ENCODE results near the gene MACROD2.

The MACROD2 gene

DNA sequence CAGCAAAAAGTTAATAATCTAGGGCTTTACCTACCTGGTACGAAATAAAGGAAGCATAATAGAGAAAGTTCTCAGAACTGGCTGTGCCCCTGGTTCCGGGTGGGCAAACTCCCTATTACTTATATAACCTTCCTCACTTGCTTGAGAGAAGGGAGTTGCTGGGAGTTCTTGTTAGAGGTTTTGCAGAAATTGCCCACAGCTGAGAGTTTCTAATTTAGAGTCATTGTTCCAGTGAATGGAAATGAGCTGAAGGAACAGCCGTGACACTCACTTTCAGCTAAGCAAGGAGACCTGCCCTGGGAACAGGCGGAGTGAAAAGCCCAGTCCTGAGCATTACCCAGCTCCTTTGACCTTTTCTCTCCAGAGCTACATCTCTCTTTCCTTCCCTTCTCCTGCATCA lies 936.7 kb downstream of the MACROD2 start:
- no peak for DNase-seq

GRCh38 chr20:14935285-14935684 lies 940.0 kb downstream of the MACROD2 start:
- no peak for DNase-seq

DNA sequence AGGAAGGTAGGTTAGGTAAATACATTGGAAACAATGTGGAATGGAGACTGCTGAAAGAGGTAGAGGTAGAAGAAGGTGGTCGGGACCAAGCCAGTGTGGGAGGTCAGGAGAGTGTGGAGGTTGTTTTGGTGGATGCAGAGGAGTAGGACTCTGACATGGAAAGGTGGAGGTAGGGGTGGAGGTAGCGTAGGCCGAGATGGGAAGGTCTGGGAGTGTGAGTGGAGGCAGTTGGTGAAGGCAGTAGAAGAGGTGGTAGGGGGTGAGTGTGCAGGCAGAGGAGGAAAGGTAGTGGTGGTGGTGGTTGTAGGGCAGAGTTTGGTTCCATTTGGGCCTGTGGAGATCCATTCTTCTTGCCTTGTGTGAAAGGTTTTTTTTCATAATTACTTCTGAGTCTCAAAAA lies 941.7 kb downstream of the MACROD2 start:
- DNase-seq: no peak

DNA sequence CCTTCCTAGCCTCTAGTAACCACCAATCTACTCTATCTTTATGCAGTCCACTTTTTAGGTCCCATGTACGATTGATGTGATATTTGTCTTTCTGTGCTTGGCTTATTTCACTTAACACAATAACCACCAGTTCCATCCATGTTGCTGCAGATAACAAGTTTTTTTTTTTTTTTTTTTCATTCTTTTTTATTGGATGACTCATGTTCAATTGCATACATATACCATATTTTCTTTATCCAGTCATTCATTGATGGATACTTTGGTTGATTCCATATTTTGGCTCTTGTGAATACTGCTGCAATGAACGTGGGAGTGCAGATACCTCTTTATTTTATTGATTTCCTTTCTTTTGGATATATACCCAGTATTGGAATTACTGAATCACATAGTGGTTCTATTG lies 942.5 kb downstream of the MACROD2 start:
- no peak for DNase-seq

- DNase-seq: no peak
These were observed 952.2 kb downstream of the MACROD2 start for GRCh38 chr20:14947536-14947935.

DNA sequence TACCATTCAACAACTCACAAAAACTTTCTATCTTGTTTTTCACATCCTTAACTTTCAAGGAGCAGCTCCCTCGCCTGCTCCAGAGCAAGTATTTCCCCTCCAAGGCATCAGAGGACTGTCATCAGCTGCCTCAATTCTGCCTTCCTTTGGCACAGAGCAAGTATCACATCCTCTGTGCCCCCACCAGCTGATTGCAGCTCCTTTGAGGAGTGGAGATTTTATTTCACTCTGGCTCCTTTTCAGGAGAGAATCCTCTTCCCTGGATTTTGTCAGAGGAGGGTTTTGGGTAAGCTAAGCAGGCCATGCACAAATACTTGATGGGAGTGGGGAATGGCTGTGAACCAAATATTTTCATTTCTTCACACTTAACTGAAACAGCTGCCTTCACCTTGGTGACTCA lies 952.6 kb downstream of the MACROD2 start:
- DNase-seq: no peak

DNA sequence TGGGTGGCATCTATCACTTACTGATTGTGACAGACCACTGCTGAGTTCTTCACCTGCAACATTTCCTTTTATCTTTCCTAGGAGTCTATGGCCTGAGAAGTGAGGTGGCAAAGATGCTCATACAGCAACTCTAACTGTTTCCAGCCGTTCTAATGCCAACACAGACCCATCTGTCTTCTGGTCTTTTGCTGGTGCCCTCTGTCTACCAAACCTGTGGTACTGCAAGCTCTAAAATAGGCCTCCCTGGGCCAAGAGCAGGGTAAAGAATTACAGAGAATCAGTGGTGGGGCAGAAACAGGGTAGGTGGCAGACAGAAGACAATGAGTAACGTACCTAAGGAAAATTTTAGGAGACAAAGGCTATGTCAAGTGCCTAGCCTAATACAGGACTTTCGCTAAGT lies 953.1 kb downstream of the MACROD2 start:
- no peak for DNase-seq

DNA sequence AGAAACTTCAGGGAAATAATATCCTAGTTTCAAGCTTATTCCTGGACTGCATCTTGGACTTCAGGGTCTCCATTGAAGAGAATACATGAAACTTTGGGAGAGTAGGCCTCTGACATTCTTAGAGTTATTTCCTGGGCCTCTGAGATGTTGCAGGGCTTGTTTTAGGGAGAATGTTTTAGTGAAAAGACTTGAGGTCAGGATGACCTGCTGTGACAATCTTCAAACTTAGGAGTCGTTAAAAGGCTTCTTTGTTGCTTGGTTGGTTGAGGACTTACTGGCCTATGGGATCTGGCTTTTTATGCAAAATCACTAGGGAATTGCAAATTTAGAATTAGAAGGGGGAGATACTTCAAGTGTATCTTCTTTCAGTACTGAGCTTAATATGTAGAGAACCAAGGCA lies 955.3 kb downstream of the MACROD2 start:
- DNase-seq: no peak

DNA sequence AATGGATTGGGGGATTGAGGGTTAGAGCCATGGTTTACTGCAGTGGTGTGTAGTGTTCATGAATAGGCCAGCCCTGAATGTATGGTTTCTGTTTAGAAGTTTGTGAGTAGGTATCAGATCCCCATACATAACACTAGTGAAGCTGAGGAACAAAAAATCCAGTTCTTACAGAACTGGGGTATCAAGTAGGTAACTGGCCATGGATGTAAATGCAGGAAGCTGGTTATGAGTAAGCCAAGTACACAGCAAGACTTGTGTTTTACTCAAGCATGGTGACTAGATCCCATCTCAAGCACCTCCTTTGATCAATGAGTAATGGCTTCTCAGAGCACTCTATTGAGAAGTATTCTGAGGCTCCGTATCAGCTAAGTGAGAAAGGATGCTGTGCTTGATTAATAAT lies 955.8 kb downstream of the MACROD2 start:
- DNase-seq: no peak

GRCh38 chr20:14951707-14952418 lies 956.5 kb downstream of the MACROD2 start:
- no peak for DNase-seq

DNA sequence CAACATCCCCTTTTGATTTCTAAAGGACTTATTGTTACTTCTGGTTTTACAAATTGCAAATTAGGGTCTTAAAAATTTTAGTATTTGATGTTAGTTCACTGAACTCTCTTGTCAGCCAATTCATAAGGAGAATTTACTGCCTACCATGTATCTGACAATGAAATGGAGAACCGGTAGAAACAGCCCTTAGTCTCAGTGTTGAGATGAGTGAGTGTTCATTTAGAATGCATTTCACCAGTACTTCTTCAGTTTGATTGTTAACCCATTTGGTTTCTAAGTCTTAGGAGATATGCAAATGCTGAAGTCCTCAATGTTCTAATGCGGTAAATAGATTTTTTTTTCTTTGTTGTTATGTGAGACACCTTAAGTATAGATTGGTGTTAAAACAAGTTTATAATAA lies 958.4 kb downstream of the MACROD2 start:
- DNase-seq: no peak

GRCh38 chr20:14955399-14955798 lies 960.1 kb downstream of the MACROD2 start:
- no peak for DNase-seq

DNA sequence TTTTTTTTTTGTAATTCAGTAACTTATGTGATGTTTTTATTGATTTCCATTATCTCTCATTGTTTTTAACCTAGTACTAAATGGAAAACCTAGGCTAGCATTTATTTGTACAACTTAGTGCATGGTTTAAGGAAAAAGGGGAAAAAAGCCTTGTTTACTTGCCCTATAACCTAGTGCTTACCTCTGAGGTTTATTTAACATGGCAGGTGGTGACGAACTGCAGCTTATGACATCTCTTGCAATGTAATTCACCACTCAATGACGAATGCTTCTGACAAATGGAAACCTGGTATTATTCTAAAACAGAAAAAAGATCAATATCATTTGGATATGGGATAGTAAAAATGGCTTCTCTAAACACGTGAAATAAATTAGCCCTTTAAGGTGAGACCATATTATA lies 960.7 kb downstream of the MACROD2 start:
- no peak for DNase-seq

DNA sequence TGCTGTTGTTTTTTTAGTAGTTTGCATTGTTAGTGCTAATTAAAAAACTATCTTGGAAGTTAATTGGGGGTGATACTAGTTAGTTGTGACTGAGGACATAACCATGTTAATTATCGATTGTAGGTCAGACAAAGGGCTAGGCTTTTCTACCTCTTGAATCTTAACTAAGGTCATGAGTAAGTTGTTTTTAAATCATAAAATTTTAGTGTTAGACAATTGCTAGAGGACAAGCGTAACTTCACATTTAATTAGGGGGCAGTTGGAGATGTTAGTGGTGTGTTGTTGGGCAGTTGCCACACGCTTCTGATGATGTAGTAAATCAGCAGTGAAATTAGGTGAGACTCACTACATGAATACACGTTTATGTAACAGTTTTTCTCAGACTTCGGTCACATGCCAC lies 961.2 kb downstream of the MACROD2 start:
- no peak for DNase-seq

GRCh38 chr20:14957402-14957801 lies 962.1 kb downstream of the MACROD2 start:
- no peak for DNase-seq

DNA sequence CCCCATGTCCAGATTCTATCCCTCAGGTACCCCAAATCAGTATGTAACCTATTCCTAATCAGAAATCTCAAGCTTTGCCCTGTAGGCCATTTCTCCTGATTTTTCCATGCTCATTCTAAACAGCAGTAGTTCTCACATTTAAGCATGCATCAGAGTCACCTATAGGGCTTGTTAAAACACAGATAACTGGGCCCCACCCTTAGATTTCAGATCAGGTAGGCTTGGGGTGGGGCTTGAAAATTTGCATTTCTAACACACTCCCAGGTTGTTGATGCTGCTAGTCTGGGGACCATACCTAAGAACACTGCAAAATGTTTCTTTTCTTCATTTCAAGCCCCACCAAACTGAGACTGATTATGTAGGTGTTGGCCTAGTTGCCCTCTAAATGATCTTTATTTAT lies 963.3 kb downstream of the MACROD2 start:
- DNase-seq: no peak

- no peak for DNase-seq
These were observed 964.5 kb downstream of the MACROD2 start for GRCh38 chr20:14959506-14960475.

GRCh38 chr20:14960831-14961230 lies 965.5 kb downstream of the MACROD2 start:
- no peak for DNase-seq

GRCh38 chr20:14963262-14963663 lies 967.9 kb downstream of the MACROD2 start:
- DNase-seq: no peak

- no peak for DNase-seq
These were observed 970.9 kb downstream of the MACROD2 start for GRCh38 chr20:14966203-14966602.

DNA sequence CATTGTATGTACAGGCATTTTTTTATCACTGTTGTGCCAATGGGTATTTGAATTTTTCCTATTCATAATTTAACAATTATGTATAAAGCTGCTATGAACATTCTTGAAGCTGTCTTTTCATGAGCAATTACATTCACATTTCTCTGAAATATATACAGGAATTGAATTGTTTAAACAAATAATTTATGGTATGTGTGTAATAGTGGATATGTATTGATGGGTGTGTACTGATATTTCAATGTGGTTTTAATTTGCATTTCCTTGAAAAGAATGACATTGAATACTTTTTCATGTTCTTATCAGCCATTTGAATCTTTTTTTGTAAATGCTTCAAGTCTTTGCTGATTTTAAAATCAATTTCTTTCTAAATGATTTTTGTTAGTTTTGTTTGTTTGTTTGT lies 971.5 kb downstream of the MACROD2 start:
- DNase-seq: no peak

GRCh38 chr20:14972256-14972655 lies 976.9 kb downstream of the MACROD2 start:
- DNase-seq: no peak

- no peak for DNase-seq
These were observed 977.4 kb downstream of the MACROD2 start for GRCh38 chr20:14972690-14973089.

DNA sequence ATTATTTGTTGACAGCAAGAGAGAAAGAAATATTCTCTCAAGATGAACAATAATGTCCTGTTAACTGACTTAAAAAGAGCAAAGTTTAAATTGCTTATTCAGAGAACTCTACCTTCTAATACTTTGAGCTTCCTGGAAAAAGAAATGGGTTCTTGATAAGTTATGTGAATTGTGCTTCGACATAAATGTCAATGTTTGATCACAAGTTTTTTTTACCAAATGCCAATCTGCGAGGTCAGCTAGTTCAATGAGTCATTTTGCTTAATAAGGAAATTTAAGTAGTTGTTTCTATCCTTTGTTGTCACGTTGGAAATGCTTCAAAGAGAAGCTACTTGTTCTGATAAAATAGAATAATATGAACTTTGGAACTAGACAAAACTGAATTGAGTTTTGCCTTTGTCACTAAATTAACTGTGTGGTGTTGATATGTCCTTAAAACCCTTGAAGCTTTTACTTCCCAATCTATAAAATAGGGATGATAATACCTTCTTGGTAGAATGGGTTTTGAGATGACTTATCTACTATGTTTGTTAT lies 984.2 kb downstream of the MACROD2 start:
- DNase-seq: no peak
